ENCODE results near the gene UNC5A. TPM values are rescaled to one million over a fixed set of nuclear protein-coding genes. Genes with fewer than 3 reads are reported as not detected.
A peak's percentile ranks its signal among the peaks of the same experiment; 100 is the strongest.

Gene UNC5A
- total and polyA plus RNA-seq, 2 of the 8 experiments (the other 6 are each of a cell fraction or from before 2014, with no cell fraction given) = 4.0 to 7.6 TPM

DNA sequence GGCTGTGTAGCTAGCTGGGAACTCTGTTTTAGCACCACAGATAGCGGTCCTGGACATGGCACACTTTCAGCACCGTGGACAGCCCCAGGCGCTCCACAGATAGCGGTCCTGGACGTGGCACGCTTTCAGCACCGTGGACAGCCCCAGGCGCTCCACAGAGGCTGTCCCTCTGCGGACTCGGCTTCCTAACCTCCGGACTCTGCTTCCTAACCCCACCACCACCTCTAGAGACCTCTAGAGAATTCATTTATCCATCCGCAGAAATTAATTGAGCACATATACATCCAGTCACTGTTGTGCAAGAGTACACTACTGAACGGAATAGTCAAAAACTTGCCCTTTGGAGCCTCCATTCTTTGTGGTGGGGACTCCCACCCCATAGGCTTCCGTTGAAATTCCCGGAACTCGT, 27.4 kb downstream of the UNC5A start (continued):
- TF ChIP-seq RBBP5 (IDR thresholded peaks at IDR 0.05; ENCODE audit: borderline replicate concordance, low read depth, low read length) (no peak), HDAC2 (IDR thresholded peaks at IDR 0.05; ENCODE audit: borderline replicate concordance in 1 of 2, low read depth in 2 of 2, low read length in 2 of 2) (peak; percentile 100), RNF2 (IDR thresholded peaks at IDR 0.05; ENCODE audit: borderline replicate concordance, low read depth, low read length, missing control alignments, poor library complexity, severe bottlenecking) (no peak), SP2 (IDR thresholded peaks at IDR 0.05; ENCODE audit: low read length) (no peak), NANOG (IDR thresholded peaks at IDR 0.05; ENCODE audit: insufficient read depth, low read depth, low read length, poor library complexity, severe bottlenecking) (peak; percentile 75), SRF (IDR thresholded peaks at IDR 0.05; ENCODE audit: low read depth, low read length) (no peak), KDM1A (IDR thresholded peaks at IDR 0.05; ENCODE audit: borderline replicate concordance, low read length) (peak; percentile 99), SIRT6 (IDR thresholded peaks at IDR 0.05; ENCODE audit: low read length) (no peak), TEAD4 (IDR thresholded peaks at IDR 0.05; ENCODE audit: low read depth, low read length) (peak; percentile 58), TCF12 (IDR thresholded peaks at IDR 0.05; ENCODE audit: low read depth, low read length) (0 out of 2 replicates have a peak, but pooled peaks have one; percentile 53), GABPA (IDR thresholded peaks at IDR 0.05; ENCODE audit: borderline replicate concordance, insufficient read depth, low read length) (peak; percentile 85), EGR1 (IDR thresholded peaks at IDR 0.05; ENCODE audit: borderline replicate concordance, low read depth, low read length) (peak; percentile 74; the same call in 1 of the 2 replicates), KDM5A (IDR thresholded peaks at IDR 0.05; ENCODE audit: low read length) (no peak)
- TF ChIP-seq, protein P1, sequence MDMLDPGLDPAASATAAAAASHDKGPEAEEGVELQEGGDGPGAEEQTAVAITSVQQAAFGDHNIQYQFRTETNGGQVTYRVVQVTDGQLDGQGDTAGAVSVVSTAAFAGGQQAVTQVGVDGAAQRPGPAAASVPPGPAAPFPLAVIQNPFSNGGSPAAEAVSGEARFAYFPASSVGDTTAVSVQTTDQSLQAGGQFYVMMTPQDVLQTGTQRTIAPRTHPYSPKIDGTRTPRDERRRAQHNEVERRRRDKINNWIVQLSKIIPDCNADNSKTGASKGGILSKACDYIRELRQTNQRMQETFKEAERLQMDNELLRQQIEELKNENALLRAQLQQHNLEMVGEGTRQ (IDR thresholded peaks at IDR 0.05; ENCODE audit: low read length) = no peak
- TF ChIP-seq, protein P2, sequence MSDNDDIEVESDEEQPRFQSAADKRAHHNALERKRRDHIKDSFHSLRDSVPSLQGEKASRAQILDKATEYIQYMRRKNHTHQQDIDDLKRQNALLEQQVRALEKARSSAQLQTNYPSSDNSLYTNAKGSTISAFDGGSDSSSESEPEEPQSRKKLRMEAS (IDR thresholded peaks at IDR 0.05) = peak; percentile 93

Data from H1 (cell line).